HG03039 (cell line): ENCODE results near the gene CAMK2D.

Source experiments
- ATAC-seq: cut with Tn5 transposase; IDR thresholded peaks from one replicate; pipeline ENCODE4 v1.9.1; 2021; ENCODE audit warnings: mild to moderate bottlenecking, moderate library complexity; ENCODE audit not compliant: unreplicated experiment

Gene CAMK2D

DNA sequence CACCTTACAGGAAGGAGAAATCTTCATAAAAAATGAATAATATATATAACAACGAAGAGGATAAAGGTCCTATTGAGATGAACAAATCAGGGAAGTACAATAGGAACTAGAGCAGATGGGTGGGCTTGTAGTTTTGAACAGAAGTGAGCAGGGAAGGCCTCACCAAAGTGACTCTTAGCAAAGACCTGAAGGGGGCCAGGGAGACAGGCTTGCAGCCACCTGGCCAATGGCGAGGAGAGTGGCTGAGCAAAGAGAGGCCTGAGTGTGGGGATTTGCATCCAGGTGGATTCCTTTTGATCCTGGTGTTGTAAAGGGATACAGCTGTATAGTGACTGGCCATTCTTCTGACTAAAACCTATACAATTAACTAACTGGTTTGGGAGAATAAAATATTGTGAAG lies 354.1 kb downstream of the CAMK2D start:
- ATAC-seq, result no peak

- ATAC-seq, result no peak
Measured at GRCh38 chr4:113406723-113407016, 354.9 kb downstream of the CAMK2D start.

GRCh38 chr4:113405874-113406722 lies 355.4 kb downstream of the CAMK2D start:
- no peak for ATAC-seq

GRCh38 chr4:113404841-113405240 lies 356.7 kb downstream of the CAMK2D start:
- ATAC-seq, result no peak

GRCh38 chr4:113404167-113404571 lies 357.4 kb downstream of the CAMK2D start:
- ATAC-seq, result no peak
